ENCODE measurements around the gene DUSP8.

The DUSP8 gene

DNA sequence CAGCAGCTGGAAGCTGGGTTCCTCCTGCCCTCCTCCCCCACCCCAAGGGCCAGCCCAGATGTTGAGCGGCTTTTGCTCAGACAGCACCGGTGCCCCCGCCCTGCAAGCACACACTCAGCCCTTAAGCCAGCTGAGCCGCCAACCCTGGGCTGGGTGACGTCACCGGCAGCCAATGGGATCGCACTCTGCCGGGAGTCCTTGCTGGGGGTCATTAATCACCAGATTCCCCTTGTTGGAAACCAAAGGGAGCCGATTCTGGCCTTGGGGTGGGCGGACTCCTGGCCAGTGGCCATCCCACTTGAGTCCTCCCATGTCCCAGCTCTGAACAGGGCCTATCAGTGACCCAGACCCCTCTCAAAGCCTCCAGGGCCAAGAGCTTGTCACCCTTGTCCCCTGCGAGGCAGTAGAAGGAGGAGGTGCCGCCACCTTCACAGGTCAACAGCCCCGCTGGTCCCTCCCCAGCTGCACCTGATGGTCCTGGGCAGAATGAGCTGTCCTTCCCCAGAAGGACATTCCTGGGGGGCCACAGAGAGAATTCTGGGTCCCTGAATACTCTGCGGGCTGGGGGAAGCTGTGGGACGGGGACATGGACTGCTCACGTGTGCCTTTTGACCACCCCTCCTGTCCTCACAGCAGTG, 7.4 kb downstream of the DUSP8 start:
- DNase-seq: no peak

DNA sequence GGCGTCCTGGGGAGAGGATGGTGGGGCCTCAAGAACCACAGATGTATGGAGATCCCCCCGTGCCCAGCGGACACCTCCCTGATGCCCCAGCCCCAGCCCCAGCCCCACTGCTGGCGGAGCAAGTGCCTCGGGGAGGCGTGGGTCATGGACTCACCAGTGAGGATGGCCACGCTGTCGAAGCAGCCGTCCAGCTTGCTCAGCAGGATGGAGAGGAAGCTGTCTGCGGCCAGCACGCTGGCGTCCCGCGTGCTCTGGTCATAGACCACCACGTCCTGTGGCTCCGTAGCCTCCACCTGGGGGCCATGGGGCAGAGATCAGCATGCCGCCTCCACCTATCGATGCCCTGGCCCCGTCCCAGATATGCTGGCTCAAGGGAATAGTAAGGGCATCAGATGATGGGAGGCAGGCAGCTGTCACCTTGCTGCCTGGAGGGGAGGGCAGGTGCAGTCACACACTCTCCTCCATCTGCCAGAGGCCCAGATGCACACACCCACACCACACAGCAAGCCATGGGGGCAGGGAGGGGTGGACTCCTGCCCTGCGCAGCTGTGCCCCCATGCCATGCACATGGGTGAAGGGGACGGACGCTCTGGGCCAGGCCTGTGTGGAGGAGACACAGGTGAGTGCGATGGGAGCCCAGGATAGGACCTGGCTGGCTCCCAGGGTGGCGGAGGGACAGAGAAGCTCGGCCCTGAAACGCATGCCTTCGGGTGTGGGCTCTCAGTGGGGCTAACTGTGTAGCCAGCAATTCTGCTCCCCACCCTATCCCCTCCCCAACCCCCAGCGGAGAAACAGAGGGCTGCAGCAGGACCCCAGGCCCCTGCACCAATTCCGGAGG, 8.2 kb downstream of the DUSP8 start:
- no peak for DNase-seq

GRCh38 chr11:1563149-1563638, 8.9 kb downstream of the DUSP8 start:
- DNase-seq: no peak

DNA sequence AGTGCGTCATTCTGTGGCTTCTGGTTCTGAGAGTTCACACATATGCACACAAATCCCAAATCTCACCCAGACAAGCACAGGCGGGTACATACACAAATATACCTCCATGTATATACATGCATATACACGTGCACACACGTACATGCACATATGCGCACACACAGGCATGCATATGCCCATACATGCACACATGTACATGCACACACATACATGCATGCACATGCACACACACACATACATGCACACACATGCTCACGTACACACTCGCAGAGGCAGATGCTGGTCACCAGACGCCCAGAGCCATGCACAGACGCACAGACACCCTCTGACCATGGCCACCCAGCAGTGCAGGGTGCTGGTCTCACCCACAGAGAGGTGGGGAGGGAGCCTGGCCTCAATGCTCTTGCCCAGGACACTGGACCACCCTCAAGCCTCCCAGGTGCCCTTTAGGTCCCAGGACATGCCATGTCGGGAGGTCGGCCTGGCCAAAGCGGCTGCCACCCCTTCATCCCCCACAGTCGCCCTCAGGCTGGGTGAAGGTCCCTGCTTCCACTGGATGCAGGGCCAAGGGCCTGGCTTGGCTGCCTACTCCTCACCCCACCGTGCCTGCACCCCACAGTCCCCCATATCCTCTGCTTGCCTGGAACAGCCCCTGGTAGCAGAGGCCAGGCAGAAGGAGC, 9.5 kb downstream of the DUSP8 start:
- DNase-seq: no peak

- DNase-seq: no peak
These were observed 10.1 kb downstream of the DUSP8 start for GRCh38 chr11:1561955-1562354.

GRCh38 chr11:1561266-1561665, 10.8 kb downstream of the DUSP8 start:
- no peak for DNase-seq

- DNase-seq: no peak
These were observed 11.3 kb downstream of the DUSP8 start for GRCh38 chr11:1560649-1561251.

DNA sequence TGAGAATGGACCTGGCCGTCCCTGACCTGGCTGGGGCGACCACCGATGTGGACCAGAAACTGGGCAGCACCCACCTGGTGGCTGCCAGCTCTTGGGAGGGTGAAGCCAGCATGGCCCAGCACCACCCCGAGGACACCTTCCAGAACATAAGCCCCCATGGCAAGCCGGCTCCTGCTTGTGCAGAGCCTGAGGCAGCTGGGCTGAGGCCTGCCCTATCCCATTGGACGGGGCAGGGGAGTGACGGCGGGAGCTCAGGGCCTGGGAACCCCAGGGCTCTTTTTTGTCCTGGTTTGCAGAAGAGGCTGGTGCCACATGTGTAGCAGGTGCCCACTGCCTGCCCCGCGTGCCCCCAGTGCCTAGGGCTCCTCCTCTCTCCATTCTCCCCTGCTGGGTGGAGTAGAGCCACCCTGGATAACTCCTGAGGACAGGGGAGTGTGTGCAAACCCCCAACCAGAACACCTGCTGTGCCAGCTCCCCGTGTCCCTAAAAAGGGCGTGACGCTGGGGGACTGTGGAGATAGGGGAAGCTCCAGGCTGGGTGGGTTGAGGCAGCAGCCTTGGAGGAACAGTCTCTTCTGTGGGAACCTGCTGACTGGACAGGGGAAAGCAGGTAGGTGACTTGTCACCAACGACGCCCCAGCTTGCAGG, 11.9 kb downstream of the DUSP8 start:
- DNase-seq: no peak

GRCh38 chr11:1559111-1559951, 12.7 kb downstream of the DUSP8 start:
- no peak for DNase-seq

GRCh38 chr11:1558775-1559110, 13.3 kb downstream of the DUSP8 start:
- no peak for DNase-seq

DNA sequence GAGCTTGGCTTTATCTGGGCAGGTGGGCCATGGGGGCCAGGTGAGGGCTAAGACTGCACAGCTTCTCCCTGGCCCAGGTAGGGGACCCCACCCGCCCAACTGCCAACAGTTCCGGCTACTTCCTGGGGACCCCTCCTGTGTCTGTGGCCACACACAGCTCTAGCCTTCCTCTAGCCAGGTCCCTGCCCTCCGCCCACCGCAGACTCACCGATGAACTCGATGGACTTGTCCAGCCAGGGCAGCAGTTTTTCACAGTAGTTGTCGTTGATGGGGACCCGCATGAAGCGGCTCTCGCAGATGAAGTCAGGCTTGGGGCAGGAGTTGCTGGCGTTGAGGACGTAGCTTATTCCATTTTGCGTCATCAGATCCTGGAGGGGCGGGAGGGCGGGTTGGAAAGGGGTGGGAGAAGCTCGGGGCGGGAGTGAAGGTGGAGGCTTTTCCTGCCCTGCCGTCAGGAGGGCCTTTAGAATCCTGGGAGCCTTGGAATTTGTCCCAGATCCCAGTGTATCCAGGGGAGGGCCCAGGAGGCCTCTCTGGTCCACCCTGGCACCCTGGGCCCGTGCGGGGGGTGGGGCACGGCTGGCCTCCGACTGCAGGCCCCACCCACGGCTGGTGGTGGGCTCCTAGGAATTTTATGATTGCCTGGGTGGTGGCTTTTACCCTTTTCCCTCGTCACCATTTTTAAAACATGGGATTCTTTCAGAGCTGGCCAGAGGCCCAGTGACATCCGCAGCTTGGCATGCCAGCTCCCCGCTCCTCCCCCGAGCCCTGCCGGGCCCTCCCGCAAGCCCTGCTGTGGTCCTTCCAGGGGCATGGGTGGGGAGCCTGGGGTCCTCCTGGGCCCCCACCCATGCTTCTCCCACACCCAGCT, 13.9 kb downstream of the DUSP8 start:
- peak; percentile 37 for DNase-seq

DNA sequence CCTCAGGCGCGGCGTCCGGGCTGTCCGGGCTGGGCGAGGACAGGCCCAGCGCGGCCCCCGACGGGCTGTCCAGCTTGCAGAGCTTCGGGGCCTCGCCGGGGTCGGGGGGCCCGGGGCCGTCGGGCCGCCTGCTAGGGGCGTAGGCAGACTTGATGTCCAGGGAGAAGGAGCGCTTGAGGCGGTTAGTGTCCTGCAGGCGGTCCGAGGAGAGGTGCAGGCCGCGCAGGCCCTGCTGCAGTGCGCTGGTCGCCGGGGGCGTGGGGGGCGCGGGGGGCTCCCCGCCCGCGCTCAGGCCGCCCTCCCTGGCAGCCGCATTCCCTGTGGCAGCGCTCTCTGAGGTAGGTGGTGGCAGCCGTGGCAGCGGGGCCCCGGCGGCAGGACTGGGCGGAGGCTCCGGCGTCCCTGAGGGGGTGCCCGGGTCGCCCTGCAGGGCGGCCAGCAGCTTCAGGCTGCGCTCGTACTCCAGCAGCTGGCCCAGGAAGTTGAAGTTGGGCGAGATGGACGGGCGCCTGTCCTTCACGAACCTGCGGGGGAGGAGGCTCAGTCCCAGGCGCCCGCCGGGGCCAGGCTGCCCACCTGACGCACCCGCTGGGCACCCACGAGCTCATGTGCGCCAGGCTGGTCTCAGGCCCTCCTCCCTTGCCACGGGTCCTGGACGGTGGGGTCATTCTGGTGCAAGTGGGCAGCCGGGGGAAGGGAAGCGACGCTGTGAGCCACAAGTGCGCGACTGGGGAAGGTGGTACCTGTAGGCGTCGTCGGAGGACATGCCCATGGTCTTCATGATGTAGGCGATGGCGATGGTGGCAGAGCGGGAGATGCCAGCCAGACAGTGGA, 14.8 kb downstream of the DUSP8 start:
- no peak for DNase-seq

- DNase-seq: no peak
These were observed 15.7 kb downstream of the DUSP8 start for GRCh38 chr11:1556278-1556902.

- DNase-seq: no peak
These were observed 16.3 kb downstream of the DUSP8 start for GRCh38 chr11:1555713-1556153.

DNA sequence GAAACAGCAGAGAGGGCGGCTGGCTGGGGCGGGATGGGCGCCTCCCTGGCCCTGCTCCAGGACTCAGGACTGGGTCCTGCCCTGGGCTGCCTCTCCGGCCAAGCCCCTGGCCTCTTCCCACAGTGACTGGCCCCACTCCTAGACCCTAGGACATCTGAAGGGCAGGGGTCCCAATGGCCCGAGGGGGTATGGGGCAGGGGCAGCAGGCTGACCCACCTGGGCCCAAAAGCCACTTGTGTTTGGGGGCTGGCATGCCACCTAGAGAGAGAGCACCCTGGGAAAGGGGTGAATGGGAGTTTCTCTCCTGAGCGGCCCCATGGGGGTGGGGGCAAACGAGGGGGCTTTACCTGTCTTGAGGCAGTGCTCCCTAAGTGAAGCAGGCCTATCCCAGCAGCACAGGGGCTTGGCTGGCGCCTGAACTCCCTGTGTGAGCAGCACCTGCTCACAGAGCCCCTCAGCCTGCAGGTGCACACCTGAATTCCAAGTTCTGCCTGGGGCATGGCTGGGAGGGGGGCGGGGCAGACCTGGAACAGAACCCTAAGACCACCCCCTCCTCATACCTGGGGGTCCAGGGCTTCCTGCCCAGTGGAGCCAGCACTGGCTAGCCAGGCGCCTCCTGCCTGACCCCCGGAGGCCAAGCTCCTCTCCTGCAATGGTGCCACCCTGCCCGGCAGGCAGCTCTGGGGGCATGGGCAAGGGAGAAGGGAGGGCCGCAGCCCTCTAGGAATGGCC, 16.9 kb downstream of the DUSP8 start:
- DNase-seq: no peak

- DNase-seq: no peak
These were observed 18.1 kb downstream of the DUSP8 start for GRCh38 chr11:1553808-1554594.

Measured in amniotic stem cell (primary cell).